GM19240 (cell line): Measurements from ENCODE around the gene STARD3.
A peak's percentile ranks its signal among the peaks of the same experiment; 100 is the strongest.

Experiments
- DNase-seq: peaks from one replicate; pipeline ENCODE4 v3.0.0; 2011; ENCODE audit warnings: low spot score; ENCODE audit not compliant: insufficient read length

The STARD3 gene

GRCh38 chr17:39671651-39672521 lies 34.9 kb downstream of the STARD3 start:
- no peak for DNase-seq

GRCh38 chr17:39672522-39673334 lies 35.8 kb downstream of the STARD3 start:
- DNase-seq: no peak

GRCh38 chr17:39673335-39674081 lies 36.6 kb downstream of the STARD3 start:
- no peak for DNase-seq

- DNase-seq: no peak
Measured at GRCh38 chr17:39674179-39674578, 37.2 kb downstream of the STARD3 start.

GRCh38 chr17:39674702-39675389 lies 37.9 kb downstream of the STARD3 start:
- no peak for DNase-seq

GRCh38 chr17:39675390-39676082 lies 38.6 kb downstream of the STARD3 start:
- no peak for DNase-seq

GRCh38 chr17:39676198-39676819 lies 39.4 kb downstream of the STARD3 start:
- DNase-seq: no peak

GRCh38 chr17:39677072-39677471 lies 40.1 kb downstream of the STARD3 start:
- DNase-seq: no peak

- no peak for DNase-seq
Measured at GRCh38 chr17:39677542-39678339, 40.8 kb downstream of the STARD3 start.

GRCh38 chr17:39678340-39679116 lies 41.6 kb downstream of the STARD3 start:
- no peak for DNase-seq

GRCh38 chr17:39679521-39680192 lies 42.7 kb downstream of the STARD3 start:
- no peak for DNase-seq

- no peak for DNase-seq
Measured at GRCh38 chr17:39683295-39683939, 46.5 kb downstream of the STARD3 start.

GRCh38 chr17:39684369-39685192 lies 47.6 kb downstream of the STARD3 start:
- DNase-seq: no peak

- DNase-seq: no peak
Measured at GRCh38 chr17:39687101-39687545, 50.2 kb downstream of the STARD3 start.

GRCh38 chr17:39687546-39688474 lies 50.9 kb downstream of the STARD3 start, which contains the start of gene PGAP3:
PGAP3 (minus strand) TSS chr17:39688057; CDS start chr17:39688014, 43 bp downstream.
- DNase-seq: peak; percentile 94
